SK-N-SH treated with all-trans-retinoic acid at 6 μM for 48 hours (cell line): ENCODE data around the gene RANBP1.

Source experiments
- ATAC-seq: fragments of 200-7000 bp; cut with Tn5 transposase; 3 replicates; pipeline ENCODE4 v1.9.1; 2020; ENCODE audit warnings: mild to moderate bottlenecking, moderate library complexity
- ARNTL ChIP-seq: fragments of 450-650 bp; formaldehyde crosslinking; IDR thresholded peaks from 2 replicates; pipeline ENCODE4 v1.5.0; 2020; ENCODE audit warnings: low read depth, mild to moderate bottlenecking, moderate library complexity, borderline replicate concordance
- BACH2 ChIP-seq: fragments of 250-450 bp; sonication (Bioruptor Pico); IDR thresholded peaks from 2 replicates; pipeline ENCODE4 v1.9.0; 2021; ENCODE audit warnings: mild to moderate bottlenecking, borderline replicate concordance
- CSDC2 ChIP-seq: fragments of 250-450 bp; sonication (Bioruptor Pico); IDR thresholded peaks from 2 replicates; pipeline ENCODE4 v1.5.0; 2020; ENCODE audit warnings: mild to moderate bottlenecking, moderate library complexity
- CSRNP3 ChIP-seq: fragments of 250-450 bp; sonication (Bioruptor Pico); IDR thresholded peaks from 2 replicates; pipeline ENCODE4 v1.5.1; 2021; ENCODE audit warnings: mild to moderate bottlenecking, moderate library complexity
- GLIS3 ChIP-seq: fragments of 250-450 bp; sonication (Bioruptor Pico); IDR thresholded peaks from 2 replicates; pipeline ENCODE4 v1.5.0; 2020; ENCODE audit warnings: mild to moderate bottlenecking, moderate library complexity
- ISL1 ChIP-seq: fragments of 250-450 bp; sonication (Bioruptor Pico); IDR thresholded peaks from 2 replicates; pipeline ENCODE4 v2.1.2; 2022; ENCODE audit warnings: mild to moderate bottlenecking, moderate library complexity
- OSR1 ChIP-seq: fragments of 250-450 bp; sonication (Bioruptor Pico); IDR thresholded peaks from 2 replicates; pipeline ENCODE4 v1.8.0; 2022; ENCODE audit warnings: moderate library complexity, mild to moderate bottlenecking, inconsistent platforms
- PPARA ChIP-seq: fragments of 250-450 bp; sonication (Bioruptor Pico); IDR thresholded peaks from 2 replicates; pipeline ENCODE4 v1.5.0; 2020; ENCODE audit warnings: mild to moderate bottlenecking, borderline replicate concordance
- RARB ChIP-seq: fragments of 250-450 bp; sonication (Bioruptor Pico); IDR thresholded peaks from 2 replicates; pipeline ENCODE4 v1.8.0; 2021; ENCODE audit warnings: mild to moderate bottlenecking, moderate library complexity
- SNAI2 ChIP-seq: fragments of 250-450 bp; sonication (Bioruptor Pico); IDR thresholded peaks from 2 replicates; pipeline ENCODE4 v1.5.0; 2020; ENCODE audit warnings: mild to moderate bottlenecking, moderate library complexity
- TCF4 ChIP-seq: fragments of 250-450 bp; sonication (Bioruptor Pico); IDR thresholded peaks from 2 replicates; pipeline ENCODE4 v1.8.0; 2021; ENCODE audit warnings: mild to moderate bottlenecking, moderate library complexity, borderline replicate concordance
- TOX ChIP-seq: fragments of 250-450 bp; sonication (Bioruptor Pico); IDR thresholded peaks from 2 replicates; pipeline ENCODE4 v1.8.0; 2021; ENCODE audit warnings: mild to moderate bottlenecking, moderate library complexity, borderline replicate concordance
- TSHZ2 ChIP-seq: fragments of 250-450 bp; sonication (Bioruptor Pico); IDR thresholded peaks from 2 replicates; pipeline ENCODE4 v1.5.0; 2020; ENCODE audit warnings: mild to moderate bottlenecking, moderate library complexity
- ZC3H10 ChIP-seq: fragments of 250-450 bp; sonication (Bioruptor Pico); IDR thresholded peaks from 2 replicates; pipeline ENCODE4 v1.5.1; 2021; ENCODE audit warnings: mild to moderate bottlenecking, moderate library complexity
- ZFP3 ChIP-seq: fragments of 250-450 bp; sonication (Bioruptor Pico); IDR thresholded peaks from 2 replicates; pipeline ENCODE4 v1.5.0; 2020; ENCODE audit warnings: mild to moderate bottlenecking, moderate library complexity
- ZFP30 ChIP-seq: fragments of 450-650 bp; formaldehyde crosslinking; IDR thresholded peaks from 2 replicates; pipeline ENCODE4 v1.5.0; 2022; ENCODE audit warnings: mild to moderate bottlenecking, moderate library complexity
- ZNF70 ChIP-seq: fragments of 450-650 bp; formaldehyde crosslinking; IDR thresholded peaks from 2 replicates; pipeline ENCODE4 v1.5.0; 2020; ENCODE audit warnings: mild to moderate bottlenecking, moderate library complexity
- TF ChIP-seq, protein P1 (sequence below): fragments of 250-450 bp; sonication (Bioruptor Pico); IDR thresholded peaks from 2 replicates; pipeline ENCODE4 v1.8.0; 2020; ENCODE audit warnings: mild to moderate bottlenecking, moderate library complexity, borderline replicate concordance
- TF ChIP-seq, protein P2 (sequence below): fragments of 250-450 bp; sonication (Bioruptor Pico); IDR thresholded peaks from 2 replicates; pipeline ENCODE4 v1.8.0; 2021; ENCODE audit warnings: low read depth, mild to moderate bottlenecking, moderate library complexity, borderline replicate concordance

RANBP1 gene

GRCh38 chr22:20107951-20108756, 7.8 kb upstream of the RANBP1 start:
- ATAC-seq: no peak

DNA sequence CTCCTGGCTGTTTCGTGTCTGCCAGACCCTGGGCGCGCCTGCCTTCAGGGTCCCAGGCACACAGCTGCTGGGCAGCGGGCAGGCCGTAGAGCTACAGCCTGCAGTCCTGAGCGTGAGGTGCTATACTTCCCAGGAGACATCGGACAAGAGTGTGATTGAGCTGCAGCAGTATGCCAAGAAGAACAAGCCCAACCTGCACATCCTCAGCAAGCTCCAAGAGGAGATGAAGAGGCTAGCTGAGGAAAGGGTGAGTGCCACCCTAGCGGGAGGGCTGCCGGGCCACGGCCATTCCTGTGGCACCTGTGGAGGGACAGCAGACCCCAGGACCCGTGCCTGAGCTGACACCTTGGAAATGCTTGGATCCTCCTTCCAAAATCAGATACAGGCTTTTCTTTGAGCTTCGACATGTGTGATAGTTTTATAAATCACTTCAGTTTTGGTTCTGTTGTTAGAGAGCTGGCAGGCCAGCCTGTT, 7.1 kb upstream of the RANBP1 start:
- TF ChIP-seq OSR1 (CRISPR knock-in tag) (no peak), BACH2 (CRISPR knock-in tag) (no peak), ZFP3 (CRISPR knock-in tag) (no peak), CSDC2 (CRISPR knock-in tag) (no peak)
- ATAC-seq: no peak

More at GRCh38 chr22:20107951-20108756, 7.8 kb upstream of the RANBP1 start:
- TF ChIP-seq CSRNP3 (CRISPR knock-in tag): no peak
- TF ChIP-seq GLIS3 (CRISPR knock-in tag): no peak
- TF ChIP-seq ZNF70 (CRISPR knock-in tag): no peak
- no peak for TF ChIP-seq BACH2 (CRISPR knock-in tag)
- TF ChIP-seq, protein P1, sequence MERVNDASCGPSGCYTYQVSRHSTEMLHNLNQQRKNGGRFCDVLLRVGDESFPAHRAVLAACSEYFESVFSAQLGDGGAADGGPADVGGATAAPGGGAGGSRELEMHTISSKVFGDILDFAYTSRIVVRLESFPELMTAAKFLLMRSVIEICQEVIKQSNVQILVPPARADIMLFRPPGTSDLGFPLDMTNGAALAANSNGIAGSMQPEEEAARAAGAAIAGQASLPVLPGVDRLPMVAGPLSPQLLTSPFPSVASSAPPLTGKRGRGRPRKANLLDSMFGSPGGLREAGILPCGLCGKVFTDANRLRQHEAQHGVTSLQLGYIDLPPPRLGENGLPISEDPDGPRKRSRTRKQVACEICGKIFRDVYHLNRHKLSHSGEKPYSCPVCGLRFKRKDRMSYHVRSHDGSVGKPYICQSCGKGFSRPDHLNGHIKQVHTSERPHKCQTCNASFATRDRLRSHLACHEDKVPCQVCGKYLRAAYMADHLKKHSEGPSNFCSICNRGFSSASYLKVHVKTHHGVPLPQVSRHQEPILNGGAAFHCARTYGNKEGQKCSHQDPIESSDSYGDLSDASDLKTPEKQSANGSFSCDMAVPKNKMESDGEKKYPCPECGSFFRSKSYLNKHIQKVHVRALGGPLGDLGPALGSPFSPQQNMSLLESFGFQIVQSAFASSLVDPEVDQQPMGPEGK: no peak
- no peak for TF ChIP-seq TSHZ2 (CRISPR knock-in tag)
- no peak for TF ChIP-seq TCF4 (CRISPR knock-in tag)
- TF ChIP-seq SNAI2 (CRISPR knock-in tag): no peak

DNA sequence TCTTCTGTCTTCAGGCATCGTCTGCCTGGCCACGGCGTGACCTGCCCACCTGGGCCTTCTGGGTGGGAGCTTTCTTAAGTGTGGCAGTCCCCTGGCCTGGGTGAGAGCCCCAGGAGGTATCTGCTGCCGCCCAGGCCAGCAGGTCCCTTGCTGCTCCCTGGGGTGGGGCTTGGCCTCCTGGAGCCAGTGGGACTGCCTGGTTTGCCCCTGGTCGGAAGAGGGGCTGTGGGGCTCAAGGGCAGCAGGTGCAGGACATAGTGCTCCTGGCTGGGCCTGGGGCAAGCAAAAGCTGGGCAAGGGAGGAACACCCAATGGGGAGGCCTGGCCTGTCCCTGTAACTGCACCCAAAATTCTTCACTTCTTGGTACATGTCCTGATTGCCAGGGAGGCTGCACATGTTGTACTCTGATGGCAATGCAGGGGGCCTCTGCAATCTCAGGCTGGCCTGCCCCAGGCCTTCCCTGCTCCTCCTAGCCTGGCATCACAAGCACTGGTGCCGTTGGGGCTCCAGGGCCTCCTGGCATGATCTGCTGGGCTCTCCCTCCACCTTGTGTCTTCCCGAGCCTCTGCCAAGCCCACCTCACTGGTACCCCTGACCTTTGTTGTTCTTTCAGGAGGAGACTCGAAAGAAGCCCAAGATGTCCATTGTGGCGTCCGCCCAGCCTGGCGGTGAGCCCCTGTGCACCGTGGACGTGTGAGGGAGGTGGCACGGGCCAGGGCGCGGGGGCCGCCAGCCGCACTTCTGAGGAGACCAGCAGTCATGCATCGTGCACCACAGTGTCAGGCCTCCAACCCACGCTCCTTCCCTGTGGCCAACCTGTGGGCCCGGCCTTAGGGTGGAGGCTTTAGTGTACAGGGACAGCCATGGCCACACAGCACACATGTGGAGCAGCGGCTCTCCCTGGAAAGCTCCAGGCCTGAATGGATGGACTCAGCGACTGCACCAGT, 6.2 kb upstream of the RANBP1 start:
- ATAC-seq: no peak; the same call in 2 of the 3 replicates
- no peak for TF ChIP-seq ISL1 (CRISPR knock-in tag)
- TF ChIP-seq ZNF70 (CRISPR knock-in tag): no peak
- no peak for TF ChIP-seq ARNTL (CRISPR knock-in tag)
- no peak for TF ChIP-seq GLIS3 (CRISPR knock-in tag)
- no peak for TF ChIP-seq SNAI2 (CRISPR knock-in tag)
- TF ChIP-seq PPARA (CRISPR knock-in tag): no peak

GRCh38 chr22:20110359-20110985, 5.4 kb upstream of the RANBP1 start:
- ATAC-seq: no peak; the same call in 2 of the 3 replicates
- TF ChIP-seq PPARA (CRISPR knock-in tag) (no peak), GLIS3 (CRISPR knock-in tag) (no peak), BACH2 (CRISPR knock-in tag) (no peak), CSDC2 (CRISPR knock-in tag) (no peak), RARB (CRISPR knock-in tag) (no peak), ISL1 (CRISPR knock-in tag) (no peak), ZNF70 (CRISPR knock-in tag) (no peak), ZFP30 (no peak), ZC3H10 (CRISPR knock-in tag) (no peak), TOX (CRISPR knock-in tag) (no peak), OSR1 (CRISPR knock-in tag) (no peak), TCF4 (CRISPR knock-in tag) (no peak)
- TF ChIP-seq, protein P1: no peak
- TF ChIP-seq, protein P2, sequence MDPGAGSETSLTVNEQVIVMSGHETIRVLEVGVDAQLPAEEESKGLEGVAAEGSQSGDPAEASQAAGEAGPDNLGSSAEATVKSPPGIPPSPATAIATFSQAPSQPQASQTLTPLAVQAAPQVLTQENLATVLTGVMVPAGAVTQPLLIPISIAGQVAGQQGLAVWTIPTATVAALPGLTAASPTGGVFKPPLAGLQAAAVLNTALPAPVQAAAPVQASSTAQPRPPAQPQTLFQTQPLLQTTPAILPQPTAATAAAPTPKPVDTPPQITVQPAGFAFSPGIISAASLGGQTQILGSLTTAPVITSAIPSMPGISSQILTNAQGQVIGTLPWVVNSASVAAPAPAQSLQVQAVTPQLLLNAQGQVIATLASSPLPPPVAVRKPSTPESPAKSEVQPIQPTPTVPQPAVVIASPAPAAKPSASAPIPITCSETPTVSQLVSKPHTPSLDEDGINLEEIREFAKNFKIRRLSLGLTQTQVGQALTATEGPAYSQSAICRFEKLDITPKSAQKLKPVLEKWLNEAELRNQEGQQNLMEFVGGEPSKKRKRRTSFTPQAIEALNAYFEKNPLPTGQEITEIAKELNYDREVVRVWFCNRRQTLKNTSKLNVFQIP (CRISPR knock-in tag): no peak
